Effector memory CD4-positive, alpha-beta T cell (primary cell): ENCODE results near the gene SLAMF7.

Experiments used
- DNase-seq, 3 donors: peaks; one replicate each; pipeline ENCODE4 v3.0.0-alpha.2; 2020
- H3K27ac ChIP-seq: 2 replicates; pipeline ENCODE4 v1.7.0; 2013; ENCODE audit warnings: mild to moderate bottlenecking, low read length, moderate library complexity; ENCODE audit not compliant: insufficient read depth, poor library complexity, severe bottlenecking
- H3K27me3 ChIP-seq: replicated peaks from 2 replicates; pipeline ENCODE4 v1.7.0; 2013; ENCODE audit warnings: mild to moderate bottlenecking, low read length; ENCODE audit not compliant: insufficient read depth, control insufficient read depth, poor library complexity, severe bottlenecking
- H3K36me3 ChIP-seq: 2 replicates; pipeline ENCODE4 v1.7.0; 2013; ENCODE audit warnings: mild to moderate bottlenecking, low read length, moderate library complexity; ENCODE audit not compliant: control insufficient read depth, insufficient read depth
- H3K4me1 ChIP-seq: 2 replicates; pipeline ENCODE4 v1.7.0; 2013; ENCODE audit warnings: low read length, mild to moderate bottlenecking; ENCODE audit not compliant: control insufficient read depth, insufficient read depth, poor library complexity, severe bottlenecking
- H3K4me3 ChIP-seq: 2 replicates; pipeline ENCODE4 v1.7.0; 2013; ENCODE audit warnings: low read length, low read depth, mild to moderate bottlenecking; ENCODE audit not compliant: insufficient read depth, poor library complexity, severe bottlenecking
- H3K9me3 ChIP-seq: 2 replicates; pipeline ENCODE4 v1.7.0; 2013; ENCODE audit warnings: mild to moderate bottlenecking, low read length, moderate library complexity; ENCODE audit not compliant: control insufficient read depth

Gene SLAMF7

GRCh38 chr1:160731990-160732389, 7.1 kb upstream of the SLAMF7 start:
- Histone ChIP-seq H3K36me3 (no peaks in the 10 kb centered on the region), H3K27ac (no peak overlapping the region), H3K4me1 (peaks cover 5% of the 10 kb centered on the region), H3K4me3 (no peak overlapping the region), H3K27me3 (no peaks in the 10 kb centered on the region), H3K9me3 (no peaks in the 10 kb centered on the region)
- no peak for DNase-seq

GRCh38 chr1:160733898-160734297, 5.1 kb upstream of the SLAMF7 start:
- DNase-seq = no peak
- H3K36me3 ChIP-seq = no peaks in the 10 kb centered on the region
- peaks cover 5% of the 10 kb centered on the region for H3K4me1 ChIP-seq
- H3K9me3 ChIP-seq = no peaks in the 10 kb centered on the region
- H3K27me3 ChIP-seq = no peaks in the 10 kb centered on the region
- no peak overlapping the region for H3K27ac ChIP-seq
- H3K4me3 ChIP-seq = no peak overlapping the region

GRCh38 chr1:160734301-160734700, 4.7 kb upstream of the SLAMF7 start:
- Histone ChIP-seq H3K36me3 (no peaks in the 10 kb centered on the region), H3K4me3 (no peak overlapping the region), H3K9me3 (no peaks in the 10 kb centered on the region), H3K27ac (no peak overlapping the region), H3K27me3 (no peaks in the 10 kb centered on the region), H3K4me1 (peaks cover 5% of the 10 kb centered on the region)
- no peak for DNase-seq

- DNase-seq = no peak
- H3K27ac ChIP-seq = no peak overlapping the region
- H3K4me1 ChIP-seq = peaks cover 5% of the 10 kb centered on the region
- H3K27me3 ChIP-seq = no peaks in the 10 kb centered on the region
- H3K36me3 ChIP-seq = no peaks in the 10 kb centered on the region
- H3K4me3 ChIP-seq = no peak overlapping the region
- H3K9me3 ChIP-seq = no peaks in the 10 kb centered on the region
Measured at GRCh38 chr1:160738271-160738670, 776 bp upstream of the SLAMF7 start.

GRCh38 chr1:160740133-160740688, 1.2 kb downstream of the SLAMF7 start:
- H3K27ac ChIP-seq = no peak overlapping the region
- no peak overlapping the region for H3K4me3 ChIP-seq
- no peaks in the 10 kb centered on the region for H3K4me1 ChIP-seq
- DNase-seq = no peak
- H3K36me3 ChIP-seq = no peaks in the 10 kb centered on the region
- H3K27me3 ChIP-seq = no peaks in the 10 kb centered on the region
- no peaks in the 10 kb centered on the region for H3K9me3 ChIP-seq

- Histone ChIP-seq H3K4me1 (no peaks in the 10 kb centered on the region), H3K36me3 (no peaks in the 10 kb centered on the region), H3K27me3 (no peaks in the 10 kb centered on the region), H3K4me3 (no peak overlapping the region), H3K27ac (no peak overlapping the region), H3K9me3 (no peaks in the 10 kb centered on the region)
- DNase-seq = no peak
Measured at GRCh38 chr1:160741092-160741501, 2.0 kb downstream of the SLAMF7 start.

GRCh38 chr1:160741612-160742348, 2.7 kb downstream of the SLAMF7 start:
- no peaks in the 10 kb centered on the region for H3K36me3 ChIP-seq
- H3K27me3 ChIP-seq = no peaks in the 10 kb centered on the region
- no peaks in the 10 kb centered on the region for H3K9me3 ChIP-seq
- no peak overlapping the region for H3K4me3 ChIP-seq
- H3K27ac ChIP-seq = no peak overlapping the region
- H3K4me1 ChIP-seq = no peaks in the 10 kb centered on the region
- DNase-seq = no peak

GRCh38 chr1:160742428-160743127, 3.5 kb downstream of the SLAMF7 start:
- H3K4me1 ChIP-seq = no peaks in the 10 kb centered on the region

GRCh38 chr1:160743266-160743665, 4.2 kb downstream of the SLAMF7 start:
- no peak overlapping the region for H3K4me3 ChIP-seq
- H3K27me3 ChIP-seq = no peaks in the 10 kb centered on the region
- no peak for DNase-seq
- H3K9me3 ChIP-seq = no peaks in the 10 kb centered on the region
- no peaks in the 10 kb centered on the region for H3K36me3 ChIP-seq
- H3K4me1 ChIP-seq = no peaks in the 10 kb centered on the region
- no peak overlapping the region for H3K27ac ChIP-seq

More at GRCh38 chr1:160742428-160743127, 3.5 kb downstream of the SLAMF7 start:
- H3K27ac ChIP-seq = no peak overlapping the region
- no peak for DNase-seq
- no peaks in the 10 kb centered on the region for H3K9me3 ChIP-seq
- no peaks in the 10 kb centered on the region for H3K36me3 ChIP-seq
- H3K27me3 ChIP-seq = no peaks in the 10 kb centered on the region
- H3K4me3 ChIP-seq = no peak overlapping the region

- no peaks in the 10 kb centered on the region for H3K4me1 ChIP-seq
- DNase-seq = no peak
- no peak overlapping the region for H3K27ac ChIP-seq
- no peaks in the 10 kb centered on the region for H3K36me3 ChIP-seq
- no peak overlapping the region for H3K4me3 ChIP-seq
- H3K9me3 ChIP-seq = no peaks in the 10 kb centered on the region
- H3K27me3 ChIP-seq = no peaks in the 10 kb centered on the region
Measured at GRCh38 chr1:160744199-160744851, 5.3 kb downstream of the SLAMF7 start.
